Gastroesophageal sphincter (tissue), 3 donors: ENCODE results near the gene CNNM3.
A peak's percentile ranks its signal among the peaks of the same experiment; 100 is the strongest.

Experiments
- CTCF ChIP-seq, 4 experiments: fragments of 200-600 bp in 2 of 4; fragments of 450-650 bp in 2 of 4; sonication (generic) in 1 of 4; IDR thresholded peaks; one replicate each; pipeline ENCODE4 v1.5.1; 2017 to 2019; ENCODE audit warnings: antibody characterized with exemption in 4 of 4, mild to moderate bottlenecking in 2 of 4, moderate library complexity in 2 of 4
- POLR2A ChIP-seq, 2 donors: fragments of 450-650 bp; IDR thresholded peaks; one replicate each; pipeline ENCODE4 v1.6.1; 2017; ENCODE audit warnings: antibody characterized with exemption in 2 of 2, mild to moderate bottlenecking in 2 of 2, moderate library complexity in 1 of 2
- POLR2AphosphoS5 ChIP-seq: sonication (generic); formaldehyde crosslinking; IDR thresholded peaks from one replicate; pipeline ENCODE4 v1.6.1; 2017; ENCODE audit warnings: antibody characterized with exemption

DNA sequence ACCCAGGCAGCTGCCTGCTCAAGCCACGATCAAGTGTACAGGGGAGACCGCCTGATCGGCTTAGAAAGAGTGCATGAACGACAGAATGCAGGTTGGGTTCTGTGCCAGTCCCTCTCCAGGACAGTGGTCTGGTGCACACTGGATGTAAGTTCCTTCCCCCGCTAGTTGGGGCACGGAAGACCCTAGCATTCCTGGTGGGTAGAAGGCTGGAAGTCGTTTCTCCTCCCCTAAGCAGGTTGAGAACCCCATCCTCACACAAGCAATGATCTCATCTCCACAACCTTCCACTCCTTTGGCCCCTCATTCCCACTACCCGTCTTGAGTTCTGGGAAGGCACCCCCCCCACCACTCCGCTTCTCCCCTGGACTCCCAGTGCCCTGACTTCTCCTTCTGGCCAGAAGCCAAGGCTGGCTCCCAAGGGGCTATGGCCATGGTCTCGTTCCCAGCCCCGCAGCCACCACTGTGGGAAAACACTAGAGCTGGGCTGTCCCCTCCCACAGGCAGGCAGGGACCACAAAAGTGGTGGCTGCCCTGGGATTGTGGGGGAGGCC, 43.1 kb downstream of the CNNM3 start:
- TF ChIP-seq CTCF (IDR thresholded peaks at IDR 0.05) (no peak), POLR2AphosphoS5 (peak; percentile 49), POLR2A (IDR thresholded peaks at IDR 0.05) (no peak)
